Psoas muscle (tissue), 8 donors: ENCODE data around the gene ZNF182. TPM values are rescaled to one million over a fixed set of nuclear protein-coding genes. Genes with fewer than 3 reads are reported as not detected.
A peak's percentile ranks its signal among the peaks of the same experiment; 100 is the strongest.
"Not testable (repeated sequence)": the region's sequence is repeated elsewhere in the genome, so short reads cannot be mapped to it uniquely, and the experiment has no call there.

Experiments
- ATAC-seq, 4 donors: fragments of 200-7000 bp; cut with Tn5 transposase; one replicate each; pipeline ENCODE4 v1.9.1; 2020; ENCODE audit warnings: moderate library complexity in 3 of 4, mild to moderate bottlenecking in 2 of 4
- DNase-seq, 2 donors: peaks; one replicate each; pipeline ENCODE4 v3.0.0-alpha.2; 2020
- H3K27ac ChIP-seq: fragments of 200-600 bp; one replicate; pipeline ENCODE4 v1.8.0; 2022
- H3K27me3 ChIP-seq, 3 donors: fragments of 200-600 bp in 1 of 3; one replicate each; pipeline versions ENCODE4 v1.6.1 to v1.8.0; 2013 to 2022; ENCODE audit warnings: low read length in 2 of 3, mild to moderate bottlenecking in 2 of 3, moderate library complexity in 1 of 3; ENCODE audit not compliant: insufficient read depth in 3 of 3
- H3K36me3 ChIP-seq, 2 donors: fragments of 200-600 bp in 1 of 2; one replicate each; pipeline versions ENCODE4 v1.6.1 to v1.8.0; 2013 to 2022; ENCODE audit warnings: low read depth in 1 of 2, mild to moderate bottlenecking in 1 of 2, moderate library complexity in 1 of 2; ENCODE audit not compliant: insufficient read depth in 1 of 2
- H3K4me1 ChIP-seq: fragments of 200-600 bp; one replicate; pipeline ENCODE4 v1.8.0; 2022
- H3K4me3 ChIP-seq: fragments of 200-600 bp; one replicate; pipeline ENCODE4 v1.8.0; 2022; ENCODE audit warnings: mild to moderate bottlenecking
- H3K9me3 ChIP-seq: fragments of 200-600 bp; one replicate; pipeline ENCODE4 v1.8.0; 2022
- WGBS, 3 donors: extraction: QIAGEN DNeasy Blood & Tissue Kit; methylation state at CpG; one replicate each; pipeline versions ENCODE4 v1.1.6 to v1.1.7; 2013; 5-methylcytosine and 5-hydroxymethylcytosine counted together
- intact Hi-C, 2 donors: fragments of 100-400 bp; cut with DNase I; formaldehyde crosslinking; loops; one replicate each; pipeline versions ENCODE4 v1.11.0 to v1.14.2; 2022
- polyA plus RNA-seq, 3 donors: library from polyadenylated mRNA; stranded (reverse); fragments of 200-250 nt; gene quantifications; one replicate each; pipeline ENCODE4 v1.2.3, GENCODE V29; 2013
- total RNA-seq, 4 donors: library from RNA; stranded (reverse); fragmentation: NEBNext Ultra II Directional in 2 of 4; extraction: Animal tissue kit (Norgen Biotek cat#: 25700) in 2 of 4; gene quantifications; one replicate each; pipeline versions ENCODE4 v1.2.1 to v1.2.4, GENCODE V29; 2021 to 2023
- TF ChIP-seq, protein P1 (sequence below): fragments of 200-600 bp; IDR thresholded peaks from one replicate; pipeline ENCODE4 v1.8.0; 2022; ENCODE audit warnings: antibody characterized with exemption
- donor health status: healthy with polysubstance abuse.
- donor health status: DM: no; HTN: no; CAD: no; lungs with moderate emphysema.
- donor health status: Bipolar disorder and iron deficiency.
- donor health status: healthy.
- donor health status: DM: yes; HTN: yes; CAD: no.
- donor health status: DM: no; HTN: no; CAD: no.
- donor health status: DM: no; HTN: no; CAD: no.
- donor health status: DM: yes; HTN: yes; CAD: no.

ZNF182 gene
- total and polyA plus RNA-seq, 7 donors, result 1.2 to 3.7 (median 2.5) TPM

DNA sequence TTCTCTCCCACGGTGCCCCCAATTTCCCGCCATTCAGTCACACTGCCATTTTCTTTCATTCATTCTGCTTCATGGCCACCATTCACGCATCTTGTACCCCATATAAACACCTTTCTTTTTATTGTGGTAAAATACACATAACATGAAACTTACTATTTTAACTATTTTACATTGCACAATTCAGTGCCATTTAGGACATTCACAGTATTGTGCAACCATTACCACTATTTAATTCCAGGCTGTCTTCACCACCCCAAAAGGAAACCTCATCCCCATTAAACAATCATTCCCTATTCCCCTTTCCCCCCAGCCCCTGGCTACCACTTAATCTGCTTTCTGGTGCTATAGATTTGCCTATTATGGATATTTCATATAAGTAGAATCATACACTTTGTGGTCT, 18.9 kb upstream of the ZNF182 start:
- no peak for DNase-seq
- H3K9me3 ChIP-seq, result no peaks in the 10 kb centered on the region
- no peak for ATAC-seq
- TF ChIP-seq, protein P1, sequence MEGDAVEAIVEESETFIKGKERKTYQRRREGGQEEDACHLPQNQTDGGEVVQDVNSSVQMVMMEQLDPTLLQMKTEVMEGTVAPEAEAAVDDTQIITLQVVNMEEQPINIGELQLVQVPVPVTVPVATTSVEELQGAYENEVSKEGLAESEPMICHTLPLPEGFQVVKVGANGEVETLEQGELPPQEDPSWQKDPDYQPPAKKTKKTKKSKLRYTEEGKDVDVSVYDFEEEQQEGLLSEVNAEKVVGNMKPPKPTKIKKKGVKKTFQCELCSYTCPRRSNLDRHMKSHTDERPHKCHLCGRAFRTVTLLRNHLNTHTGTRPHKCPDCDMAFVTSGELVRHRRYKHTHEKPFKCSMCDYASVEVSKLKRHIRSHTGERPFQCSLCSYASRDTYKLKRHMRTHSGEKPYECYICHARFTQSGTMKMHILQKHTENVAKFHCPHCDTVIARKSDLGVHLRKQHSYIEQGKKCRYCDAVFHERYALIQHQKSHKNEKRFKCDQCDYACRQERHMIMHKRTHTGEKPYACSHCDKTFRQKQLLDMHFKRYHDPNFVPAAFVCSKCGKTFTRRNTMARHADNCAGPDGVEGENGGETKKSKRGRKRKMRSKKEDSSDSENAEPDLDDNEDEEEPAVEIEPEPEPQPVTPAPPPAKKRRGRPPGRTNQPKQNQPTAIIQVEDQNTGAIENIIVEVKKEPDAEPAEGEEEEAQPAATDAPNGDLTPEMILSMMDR, result no peak
- no peaks in the 10 kb centered on the region for H3K27me3 ChIP-seq
- 75 to 93% (median 91%) methylated on average over 3 of the region's 3 CpGs for WGBS, 3 donors
- intact Hi-C loops, result loop anchor here (10.0 kb wide), 2 partner anchors 188 to 478 kb away; partner anchors contain the start of gene ZNF81 (in 1 of the 2)
- no peak overlapping the region for H3K4me3 ChIP-seq
- no peaks in the 10 kb centered on the region for H3K4me1 ChIP-seq
- H3K36me3 ChIP-seq, result no peaks in the 10 kb centered on the region
- H3K27ac ChIP-seq, result no peak overlapping the region

DNA sequence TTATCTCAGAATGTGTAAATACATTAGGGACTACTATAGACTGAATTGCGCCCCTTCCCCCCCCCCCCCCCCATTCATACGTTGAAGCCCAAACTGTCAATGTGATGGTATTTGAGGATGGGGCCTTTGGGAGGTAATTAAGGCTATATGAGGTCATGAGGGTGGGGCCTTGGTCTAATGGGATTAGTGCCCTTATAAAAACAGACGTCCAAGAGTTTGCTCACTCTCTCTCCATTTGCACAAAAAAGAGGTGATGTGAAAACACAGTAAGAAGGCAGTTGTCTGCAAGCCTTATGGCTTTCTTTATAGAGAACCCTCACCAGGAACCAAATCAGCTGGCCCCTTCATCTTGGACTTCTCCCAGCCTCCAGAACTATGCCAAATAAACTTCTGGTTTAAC, 18.3 kb upstream of the ZNF182 start:
- no peaks in the 10 kb centered on the region for H3K36me3 ChIP-seq
- WGBS, 3 donors, result 50 to 75% (median 50%) methylated on average over 1 to 3 of the region's 3 CpGs
- no peak overlapping the region for H3K4me3 ChIP-seq
- no peak overlapping the region for H3K27ac ChIP-seq
- H3K9me3 ChIP-seq, result no peaks in the 10 kb centered on the region
- no peaks in the 10 kb centered on the region for H3K4me1 ChIP-seq
- DNase-seq (no peak), ATAC-seq (no peak)
- TF ChIP-seq, protein P1, result no peak
- no peaks in the 10 kb centered on the region for H3K27me3 ChIP-seq
- intact Hi-C loops, result loop anchor here (10.0 kb wide), 2 partner anchors 187 to 477 kb away; partner anchors contain the start of gene ZNF81 (in 1 of the 2)

DNA sequence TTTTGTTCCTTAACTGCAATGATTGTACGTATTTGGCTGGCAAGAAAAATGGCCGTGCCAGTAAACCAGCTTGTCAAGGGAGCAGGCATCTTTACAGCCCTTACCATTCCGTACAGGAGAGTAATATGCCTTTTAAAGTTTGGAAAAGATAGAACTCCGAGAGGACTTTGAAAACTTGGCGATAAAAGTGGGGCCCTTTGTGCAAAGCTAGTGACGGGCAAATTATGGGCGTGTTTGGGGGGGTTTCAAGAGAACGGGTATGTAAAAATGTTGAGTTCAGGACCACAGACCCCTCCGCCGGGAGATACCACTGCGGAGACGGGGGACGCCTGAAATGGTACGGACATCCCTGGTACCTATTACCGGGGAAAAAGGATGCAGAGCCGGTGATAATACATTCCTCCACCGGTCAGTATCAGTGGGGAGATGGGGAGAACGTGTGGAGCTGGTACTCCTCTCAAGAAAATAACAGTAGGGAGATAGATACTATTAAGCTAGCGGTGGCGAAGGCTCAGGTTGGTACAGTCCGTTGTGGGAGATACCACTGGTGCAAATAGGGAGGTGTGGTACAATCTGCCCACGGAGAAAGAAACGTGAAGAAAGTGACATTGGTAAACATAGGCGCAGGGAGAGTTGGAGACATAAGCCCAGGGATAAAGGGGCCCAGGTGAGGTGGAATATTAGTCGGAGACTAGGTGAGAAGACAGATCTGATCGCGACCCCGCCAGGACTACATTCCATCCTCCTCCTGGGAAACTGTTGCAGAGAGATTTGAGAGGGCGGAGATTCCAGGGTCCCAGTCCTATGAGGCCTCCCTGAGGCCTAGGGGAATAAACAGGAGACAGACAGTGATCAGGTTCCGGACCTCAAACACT, 17.5 kb upstream of the ZNF182 start:
- intact Hi-C loops, result loop anchor here (10.0 kb wide), 2 partner anchors 186 to 476 kb away; partner anchors contain the start of gene ZNF81 (in 1 of the 2)
- no peaks in the 10 kb centered on the region for H3K9me3 ChIP-seq
- H3K36me3 ChIP-seq, result no peaks in the 10 kb centered on the region
- DNase-seq (peak; percentile 80 to 90), ATAC-seq (peak; percentile 72 to 92 (median 90))
- peak overlapping the region; percentile 72 for H3K27ac ChIP-seq
- H3K4me1 ChIP-seq, result no peaks in the 10 kb centered on the region
- 0 to 30% (median 1%) methylated on average over 30 of the region's 30 CpGs for WGBS, 3 donors
- TF ChIP-seq, protein P1, result no peak
- H3K4me3 ChIP-seq, result peak overlapping the region; percentile 66
- no peaks in the 10 kb centered on the region for H3K27me3 ChIP-seq

DNA sequence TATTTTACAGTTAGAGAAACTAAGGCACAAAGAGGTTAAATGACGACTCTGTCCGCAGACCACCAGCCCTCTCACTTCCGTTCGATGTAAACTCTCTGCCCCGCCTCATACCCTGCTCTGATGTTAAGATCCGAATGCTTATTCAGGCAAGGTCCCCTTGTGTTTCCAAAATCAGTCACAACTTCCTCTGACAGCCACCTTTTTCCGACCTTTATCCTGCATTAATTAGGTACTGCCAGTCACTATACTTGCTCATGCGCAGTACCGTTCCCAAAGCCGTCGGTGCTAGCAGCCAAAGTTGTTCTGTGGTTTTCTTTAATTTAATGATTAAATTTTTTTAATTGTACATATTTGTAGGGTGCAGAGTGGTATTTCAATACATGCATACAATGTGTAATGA, 16.7 kb upstream of the ZNF182 start:
- H3K4me1 ChIP-seq, H3K36me3 ChIP-seq, H3K27ac ChIP-seq, H3K9me3 ChIP-seq, DNase-seq, H3K27me3 ChIP-seq, ATAC-seq: not testable (repeated sequence)
- 68 to 82% (median 72%) methylated on average over 9 to 11 of the region's 11 CpGs for WGBS, 3 donors
- intact Hi-C loops, result loop anchor here (10.0 kb wide), 2 partner anchors 186 to 476 kb away; partner anchors contain the start of gene ZNF81 (in 1 of the 2)
- peak overlapping the region; percentile 66 for H3K4me3 ChIP-seq

DNA sequence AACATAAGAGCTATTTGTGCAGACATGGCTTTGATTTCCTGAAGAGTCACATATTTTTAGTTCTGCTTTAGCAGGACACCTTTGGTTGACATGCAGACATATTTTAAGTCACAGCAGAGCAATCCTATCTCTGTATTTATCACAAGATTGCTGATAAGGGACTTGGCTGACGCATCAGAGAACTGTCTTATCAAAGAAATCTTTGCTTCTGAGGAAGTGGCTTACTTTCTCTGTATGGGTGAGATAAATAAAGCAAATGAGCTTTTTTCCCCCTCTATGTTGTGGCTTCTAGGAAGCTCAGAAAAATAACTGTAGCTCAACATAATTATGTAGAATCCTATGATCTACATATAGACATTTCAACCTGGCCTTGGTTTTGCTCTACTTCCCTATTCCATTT, 16.1 kb upstream of the ZNF182 start:
- not testable (repeated sequence) for ATAC-seq, H3K27ac ChIP-seq, DNase-seq, H3K4me3 ChIP-seq, H3K4me1 ChIP-seq, H3K36me3 ChIP-seq, H3K27me3 ChIP-seq, H3K9me3 ChIP-seq
- intact Hi-C loops, result loop anchor here (10.0 kb wide), 2 partner anchors 185 to 475 kb away; partner anchors contain the start of gene ZNF81 (in 1 of the 2)
- no CpG with 5 or more reads among the region's 1 CpG for WGBS, 3 donors

DNA sequence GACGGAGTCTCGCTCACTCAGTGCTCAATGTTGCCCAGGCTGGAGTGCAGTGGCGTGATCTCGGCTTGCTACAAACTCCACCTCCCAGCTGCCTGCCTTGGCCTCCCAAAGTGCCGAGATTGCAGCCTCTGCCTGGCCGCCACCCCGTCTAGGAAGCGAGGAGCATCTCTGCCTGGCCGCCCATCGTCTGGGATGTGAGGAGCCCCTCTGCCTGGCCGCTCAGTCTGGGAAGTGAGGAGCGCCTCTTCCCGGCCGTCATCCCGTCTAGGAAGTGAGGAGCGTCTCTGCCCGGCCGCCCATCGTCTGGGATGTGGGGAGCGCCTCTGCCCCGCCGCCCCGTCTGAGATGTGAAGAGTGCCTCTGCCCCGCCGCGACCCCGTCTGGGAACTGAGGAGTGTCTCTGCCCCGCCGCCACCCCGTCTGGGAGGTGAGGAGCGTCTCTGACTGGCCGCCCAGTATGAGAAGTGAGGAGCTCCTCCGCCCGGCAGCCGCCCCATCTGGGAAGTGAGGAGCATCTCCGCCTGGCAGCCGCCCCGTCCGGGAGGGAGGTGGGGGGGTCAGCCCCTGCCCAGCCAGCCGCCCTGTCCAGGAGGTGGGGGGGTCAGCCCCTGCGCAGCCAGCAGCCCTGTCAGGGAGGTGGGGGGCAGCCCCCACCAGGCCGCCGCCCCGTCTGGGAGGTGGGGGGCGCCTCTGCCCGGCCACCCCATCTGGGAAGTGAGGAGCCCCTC, 13.0 kb upstream of the ZNF182 start:
- H3K27me3 ChIP-seq, ATAC-seq, DNase-seq, intact Hi-C loops, H3K4me3 ChIP-seq, H3K9me3 ChIP-seq, H3K36me3 ChIP-seq, H3K27ac ChIP-seq, H3K4me1 ChIP-seq: not testable (repeated sequence)
- 89 to 98% (median 93%) methylated on average over 3 to 29 of the region's 46 CpGs for WGBS, 3 donors

DNA sequence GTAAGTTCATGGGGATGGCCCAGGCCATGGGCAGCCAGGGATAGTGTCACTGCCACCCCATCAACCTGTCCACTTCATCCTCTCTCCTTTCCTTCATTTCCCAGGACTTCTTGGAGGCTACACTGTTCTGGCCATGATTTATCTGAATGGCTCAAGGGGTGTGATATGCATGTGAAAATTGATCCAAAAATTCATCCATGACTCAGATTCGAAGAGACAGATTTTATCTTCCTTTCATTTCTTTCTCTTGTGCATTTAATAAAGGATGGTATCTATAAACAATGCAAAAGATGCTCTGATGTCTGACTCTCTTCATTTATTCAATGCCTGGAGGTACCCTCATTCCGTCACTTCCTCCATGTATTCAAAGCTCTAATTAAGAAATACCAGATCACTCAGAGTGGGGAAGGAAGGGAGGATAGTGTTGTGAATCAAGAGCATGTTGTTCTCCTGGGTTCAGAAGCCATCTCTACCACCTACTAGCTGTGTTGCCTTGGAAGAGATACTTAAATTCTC, 5.7 kb upstream of the ZNF182 start:
- H3K9me3 ChIP-seq, H3K36me3 ChIP-seq, H3K4me3 ChIP-seq, intact Hi-C loops, ATAC-seq, H3K27ac ChIP-seq, H3K27me3 ChIP-seq, DNase-seq, H3K4me1 ChIP-seq: not testable (repeated sequence)
- WGBS, 3 donors, result no CpG with 5 or more reads among the region's 2 CpGs

DNA sequence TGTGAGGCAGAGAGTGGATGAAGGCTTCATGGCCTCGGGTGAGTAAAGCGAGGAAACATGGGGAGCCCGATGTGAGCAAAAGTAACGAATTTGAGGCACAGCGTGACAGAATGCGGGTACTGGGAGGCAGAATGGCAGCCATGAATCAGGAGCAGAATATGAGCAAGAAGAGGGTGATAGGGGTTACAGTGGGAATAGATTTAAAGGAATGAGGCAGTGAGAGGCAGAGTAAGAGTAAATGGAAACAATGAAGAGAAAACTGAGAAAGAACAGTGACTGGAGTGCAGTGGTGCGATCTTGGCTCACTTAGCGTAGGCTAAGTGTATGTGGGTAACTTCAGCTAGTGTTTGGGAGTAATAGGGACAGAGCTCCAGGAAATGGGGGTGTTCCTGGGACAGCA, 2.9 kb upstream of the ZNF182 start, which contains the start of gene SPACA5:
SPACA5 (plus strand) TSS at position 301 of the 400 bp plus-strand sequence. CDS start 815 bp downstream, outside the sequence.
- H3K36me3 ChIP-seq, H3K27ac ChIP-seq, H3K9me3 ChIP-seq, DNase-seq, H3K4me1 ChIP-seq, intact Hi-C loops, H3K4me3 ChIP-seq, H3K27me3 ChIP-seq, ATAC-seq: not testable (repeated sequence)
- no CpG with 5 or more reads among the region's 8 CpGs for WGBS, 3 donors
